GM18526 (cell line): Measurements from ENCODE around the gene ZNF778.

Source experiments
- POLR2A ChIP-seq: IDR thresholded peaks from 3 replicates; pipeline ENCODE4 v1.6.1; 2011; ENCODE audit not compliant: insufficient read length; ENCODE audit errors: extremely low read depth

ZNF778 gene

DNA sequence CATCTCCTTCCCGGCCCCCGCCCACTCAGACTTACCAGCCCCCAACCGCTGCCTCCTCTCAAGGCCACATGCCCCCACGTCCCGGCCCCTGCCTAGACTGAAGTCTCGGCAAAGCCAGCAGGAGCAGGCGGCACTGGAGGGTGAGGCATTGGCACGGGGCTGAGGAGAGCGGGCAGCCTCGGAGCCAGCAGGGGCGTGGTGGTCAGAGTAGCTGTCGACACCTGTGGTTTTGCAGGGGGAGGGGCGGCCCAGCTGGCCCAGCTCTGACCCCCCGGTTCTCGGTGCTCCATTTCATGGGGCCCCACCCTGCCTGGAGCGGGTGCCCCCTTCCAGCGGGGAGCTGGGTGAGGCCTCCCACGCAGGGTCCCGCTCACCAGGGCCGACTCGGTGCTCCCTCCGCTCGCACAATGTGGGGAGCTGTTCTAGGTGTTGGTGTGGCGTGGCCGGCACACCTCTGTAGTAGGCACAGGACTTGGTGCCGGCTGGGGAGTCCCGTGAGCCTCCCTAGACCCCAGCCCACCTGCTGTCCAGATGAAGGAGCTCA lies 41.3 kb upstream of the ZNF778 start:
- no peak for TF ChIP-seq POLR2A

DNA sequence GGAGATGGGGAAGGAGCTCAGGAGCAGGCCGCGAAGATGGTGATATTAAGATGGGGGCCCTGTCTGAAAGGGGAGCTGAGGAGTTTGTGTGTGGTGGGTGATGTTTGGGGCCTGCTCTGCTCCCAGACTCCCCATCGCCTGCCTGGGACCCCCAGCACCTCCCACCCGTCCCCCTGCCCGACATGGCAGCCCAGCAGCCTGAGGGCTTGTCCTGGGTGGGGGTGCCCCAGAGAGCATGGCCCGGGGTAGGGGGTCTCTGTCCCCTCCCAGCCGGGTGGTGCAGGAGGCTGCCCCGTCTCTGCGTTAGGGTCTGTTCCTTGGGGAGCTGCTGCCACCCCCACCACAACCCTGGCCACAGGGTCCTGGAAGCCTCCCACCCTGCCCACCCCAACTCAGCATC lies 40.8 kb upstream of the ZNF778 start:
- TF ChIP-seq POLR2A, result no peak

GRCh38 chr16:89177501-89177900 lies 40.0 kb upstream of the ZNF778 start:
- TF ChIP-seq POLR2A, result no peak

GRCh38 chr16:89178453-89179147 lies 38.9 kb upstream of the ZNF778 start:
- TF ChIP-seq POLR2A, result no peak

DNA sequence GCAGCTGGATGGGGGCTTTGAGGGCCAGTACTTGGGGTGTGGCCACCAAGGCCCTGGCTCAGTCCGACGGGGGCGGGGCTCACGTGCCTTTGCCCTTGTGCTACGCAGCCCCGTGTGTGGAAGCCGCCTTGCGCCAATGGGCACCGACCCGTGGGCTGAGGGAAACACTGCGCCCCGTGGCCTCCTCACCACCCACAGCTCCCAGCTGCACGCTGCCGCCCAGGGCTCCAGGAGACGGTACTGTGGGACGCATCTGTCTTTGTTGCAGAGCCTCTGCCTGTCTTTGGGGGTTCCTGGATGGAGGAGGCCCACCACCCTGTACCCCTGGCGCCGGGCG lies 38.4 kb upstream of the ZNF778 start:
- no peak for TF ChIP-seq POLR2A

- TF ChIP-seq POLR2A, result no peak
Measured at GRCh38 chr16:89179656-89180315, 37.7 kb upstream of the ZNF778 start.

GRCh38 chr16:89183463-89183862 lies 34.0 kb upstream of the ZNF778 start:
- TF ChIP-seq POLR2A, result no peak

DNA sequence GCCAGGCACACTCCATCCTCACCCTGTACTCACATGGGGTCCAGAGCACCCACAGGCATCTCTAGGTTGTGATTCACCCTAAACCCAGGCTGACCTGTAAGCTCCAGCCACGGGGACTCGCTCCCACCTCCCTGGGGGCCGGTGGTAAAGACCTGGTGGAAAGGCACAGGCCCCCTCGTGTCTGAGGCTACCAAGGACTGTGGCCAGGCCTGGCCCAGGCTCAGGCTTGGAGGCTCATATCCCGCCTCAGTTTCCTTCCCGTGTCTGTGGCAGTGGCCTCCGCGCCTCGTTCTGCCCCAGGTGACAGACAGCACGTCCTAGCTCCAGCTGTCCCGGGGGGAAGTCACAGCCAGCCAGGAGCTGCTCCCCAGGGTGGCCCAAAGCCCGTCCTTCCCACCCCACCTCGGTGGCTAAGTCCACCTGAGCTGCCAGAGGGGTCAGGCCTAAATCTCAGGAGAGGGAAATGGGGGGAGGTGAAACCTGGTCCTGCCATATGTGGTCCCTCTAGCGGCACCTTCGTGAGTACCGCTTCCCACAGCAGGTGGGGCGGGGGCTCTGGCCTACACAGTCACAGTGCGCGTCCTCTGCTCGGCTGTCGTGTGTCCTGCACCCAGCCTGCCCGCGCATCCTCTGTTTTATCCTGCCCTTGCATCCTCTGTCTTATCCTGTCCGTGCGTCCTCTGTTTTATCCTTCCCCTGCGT lies 33.4 kb upstream of the ZNF778 start:
- TF ChIP-seq POLR2A, result no peak

DNA sequence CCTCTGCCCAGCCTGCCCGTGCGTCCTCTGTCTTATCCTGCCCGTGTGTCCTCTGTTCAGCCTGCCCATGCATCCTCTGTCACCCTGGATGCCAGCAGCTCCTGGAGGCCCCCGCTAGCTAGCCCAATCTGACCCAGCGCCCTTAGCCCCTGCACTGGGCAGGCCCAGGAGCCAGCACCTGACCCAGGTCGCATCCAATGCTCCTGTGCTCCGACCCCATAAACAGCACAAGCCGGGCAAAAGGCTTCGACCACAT lies 32.9 kb upstream of the ZNF778 start:
- no peak for TF ChIP-seq POLR2A

- TF ChIP-seq POLR2A, result no peak
Measured at GRCh38 chr16:89184933-89185794, 32.3 kb upstream of the ZNF778 start.

- no peak for TF ChIP-seq POLR2A
Measured at GRCh38 chr16:89187032-89187769, 30.3 kb upstream of the ZNF778 start.

DNA sequence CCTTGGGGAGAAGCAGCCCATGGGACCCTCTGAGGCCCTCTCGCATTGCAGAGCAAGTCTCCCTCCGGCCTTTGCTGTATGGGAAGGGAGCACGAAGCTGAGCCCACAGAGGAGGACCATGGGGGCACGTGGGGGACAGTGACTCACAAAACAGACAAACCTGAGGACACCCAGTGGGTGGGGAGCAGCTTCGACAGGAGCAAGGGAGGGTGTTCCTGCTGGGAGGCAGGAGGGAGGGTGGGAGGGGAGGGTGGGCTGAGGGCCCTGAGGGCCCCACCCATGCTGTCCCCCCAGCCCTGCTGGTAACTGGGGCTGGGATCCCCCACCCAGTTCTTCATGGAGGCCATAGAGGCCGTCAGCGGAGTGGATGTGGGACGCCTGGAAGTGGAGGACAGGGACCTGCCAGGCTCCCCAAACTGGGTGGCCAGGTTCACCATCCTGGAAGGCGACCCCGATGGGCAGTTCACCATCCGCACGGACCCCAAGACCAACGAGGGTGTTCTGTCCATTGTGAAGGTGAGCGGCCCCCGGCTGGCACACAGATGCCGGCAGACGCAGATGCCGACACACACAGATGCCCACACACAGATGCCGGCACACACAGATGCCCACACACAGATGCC lies 29.6 kb upstream of the ZNF778 start:
- no peak for TF ChIP-seq POLR2A

GRCh38 chr16:89189358-89190025 lies 28.0 kb upstream of the ZNF778 start:
- TF ChIP-seq POLR2A, result no peak

DNA sequence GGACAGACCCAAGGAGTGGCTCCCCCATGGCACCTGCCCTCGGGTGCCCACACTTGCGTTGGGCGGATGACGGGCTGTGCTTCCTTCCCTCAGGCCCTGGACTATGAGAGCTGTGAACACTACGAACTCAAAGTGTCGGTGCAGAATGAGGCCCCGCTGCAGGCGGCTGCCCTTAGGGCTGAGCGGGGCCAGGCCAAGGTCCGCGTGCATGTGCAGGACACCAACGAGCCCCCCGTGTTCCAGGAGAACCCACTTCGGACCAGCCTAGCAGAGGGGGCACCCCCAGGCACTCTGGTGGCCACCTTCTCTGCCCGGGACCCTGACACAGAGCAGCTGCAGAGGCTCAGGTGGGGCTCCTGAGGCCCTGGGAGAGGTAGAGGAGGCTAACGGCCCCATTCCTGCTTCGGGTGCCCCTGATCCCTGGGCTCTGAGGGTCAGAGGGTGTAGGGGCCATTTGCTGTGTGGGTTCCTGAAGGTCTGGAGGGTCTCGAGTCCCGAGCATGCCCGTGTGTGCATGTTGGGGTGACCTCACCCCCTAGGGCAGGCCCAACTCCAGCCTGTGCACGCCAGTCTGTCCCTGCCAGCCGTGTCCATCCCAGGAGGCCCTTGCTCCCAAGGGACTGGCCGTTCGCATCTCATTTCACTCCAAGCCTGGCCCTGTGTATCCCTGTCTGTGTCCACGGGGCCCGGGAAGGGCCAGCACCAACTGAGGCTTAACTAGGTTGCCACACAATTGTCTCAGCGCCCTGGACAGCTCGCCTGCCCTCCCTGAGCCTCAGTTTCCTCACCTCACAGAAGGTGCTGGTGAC lies 27.1 kb upstream of the ZNF778 start:
- no peak for TF ChIP-seq POLR2A
